ENCODE measurements around the gene VWA3A. TPM values are rescaled to one million over a fixed set of nuclear protein-coding genes. Genes with fewer than 3 reads are reported as not detected.

VWA3A gene
- total and polyA plus RNA-seq, 2 donors (not counting 3 experiments of a cell fraction or from before 2014, with no cell fraction given), result 0.12 to 0.84 TPM

DNA sequence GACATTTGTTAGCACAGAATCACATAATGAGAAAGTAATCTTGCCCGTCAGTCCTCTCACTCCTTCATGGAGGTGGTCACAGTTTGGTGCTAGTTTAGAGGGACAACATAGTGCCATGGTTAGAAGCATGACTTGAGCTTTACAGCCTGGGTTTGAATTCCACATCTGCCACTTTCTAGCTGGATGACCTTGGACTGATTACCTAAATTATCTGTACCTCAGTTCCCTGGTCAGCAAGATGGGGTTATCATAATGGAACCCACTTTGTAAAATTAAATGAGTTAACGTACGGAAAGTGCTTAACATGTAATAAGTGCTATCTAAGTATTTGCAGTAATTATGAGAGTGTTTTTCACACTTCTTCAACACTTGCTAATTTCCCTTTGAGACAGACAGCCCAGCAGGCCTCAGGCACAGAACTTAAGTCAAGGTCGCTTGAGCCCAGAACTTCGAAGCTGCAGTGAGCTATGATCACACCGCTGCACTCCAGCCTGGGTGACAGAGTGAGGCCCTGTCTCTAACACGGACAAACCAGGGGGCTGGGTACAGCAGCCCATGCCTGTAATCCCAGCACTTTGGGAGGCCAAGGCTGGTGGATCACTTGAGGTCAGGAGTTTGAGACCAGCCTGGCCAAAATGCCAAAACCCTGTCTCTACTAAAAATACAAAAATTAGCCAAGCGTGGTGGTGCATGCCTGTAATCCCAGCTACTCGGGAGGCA lies 7.1 kb downstream of the VWA3A start:
- H2AFZ ChIP-seq (ENCODE audit: low read depth, low read length), result no peak overlapping the region
- H3K9me1 ChIP-seq (replicated peaks; ENCODE audit: control insufficient read depth, extremely low read depth, insufficient read depth, low read length), result no peaks in the 10 kb centered on the region
- H3K4me1 ChIP-seq (ENCODE audit: control insufficient read depth, extremely low read depth, insufficient read depth, low read length), result no peaks in the 10 kb centered on the region
- TF ChIP-seq EZH2 (IDR thresholded peaks at IDR 0.05; ENCODE audit: borderline replicate concordance, low read depth, low read length, severe bottlenecking), result no peak
- TF ChIP-seq POLR2AphosphoS5 (IDR thresholded peaks at IDR 0.05; ENCODE audit: insufficient read depth, low read depth, low read length), result no peak
- TF ChIP-seq FOS (IDR thresholded peaks at IDR 0.05; ENCODE audit: borderline replicate concordance, insufficient read depth, low read length), result no peak
- no peak for TF ChIP-seq MYC (IDR thresholded peaks at IDR 0.05; ENCODE audit: low read depth, low read length)
- no peak for TF ChIP-seq JUN (IDR thresholded peaks at IDR 0.05; ENCODE audit: borderline replicate concordance, insufficient read depth, insufficient read length, low read depth)
- no peak for TF ChIP-seq POLR2A (IDR thresholded peaks at IDR 0.05; ENCODE audit: low read depth, low read length)
- TF ChIP-seq, protein P1, sequence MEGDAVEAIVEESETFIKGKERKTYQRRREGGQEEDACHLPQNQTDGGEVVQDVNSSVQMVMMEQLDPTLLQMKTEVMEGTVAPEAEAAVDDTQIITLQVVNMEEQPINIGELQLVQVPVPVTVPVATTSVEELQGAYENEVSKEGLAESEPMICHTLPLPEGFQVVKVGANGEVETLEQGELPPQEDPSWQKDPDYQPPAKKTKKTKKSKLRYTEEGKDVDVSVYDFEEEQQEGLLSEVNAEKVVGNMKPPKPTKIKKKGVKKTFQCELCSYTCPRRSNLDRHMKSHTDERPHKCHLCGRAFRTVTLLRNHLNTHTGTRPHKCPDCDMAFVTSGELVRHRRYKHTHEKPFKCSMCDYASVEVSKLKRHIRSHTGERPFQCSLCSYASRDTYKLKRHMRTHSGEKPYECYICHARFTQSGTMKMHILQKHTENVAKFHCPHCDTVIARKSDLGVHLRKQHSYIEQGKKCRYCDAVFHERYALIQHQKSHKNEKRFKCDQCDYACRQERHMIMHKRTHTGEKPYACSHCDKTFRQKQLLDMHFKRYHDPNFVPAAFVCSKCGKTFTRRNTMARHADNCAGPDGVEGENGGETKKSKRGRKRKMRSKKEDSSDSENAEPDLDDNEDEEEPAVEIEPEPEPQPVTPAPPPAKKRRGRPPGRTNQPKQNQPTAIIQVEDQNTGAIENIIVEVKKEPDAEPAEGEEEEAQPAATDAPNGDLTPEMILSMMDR (IDR thresholded peaks at IDR 0.05; ENCODE audit: extremely low read depth in 1 of 2, insufficient read depth in 1 of 2, low read depth in 1 of 2, low read length in 2 of 2), result no peak
- no peak for TF ChIP-seq GATA2 (IDR thresholded peaks at IDR 0.05; ENCODE audit: insufficient read depth, insufficient read length, low read depth, low read length)
- TF ChIP-seq, protein P2, sequence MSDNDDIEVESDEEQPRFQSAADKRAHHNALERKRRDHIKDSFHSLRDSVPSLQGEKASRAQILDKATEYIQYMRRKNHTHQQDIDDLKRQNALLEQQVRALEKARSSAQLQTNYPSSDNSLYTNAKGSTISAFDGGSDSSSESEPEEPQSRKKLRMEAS (IDR thresholded peaks at IDR 0.05; ENCODE audit: insufficient read depth, insufficient read length), result no peak
- H3K4me2 ChIP-seq (ENCODE audit: insufficient read depth, low read length), result no peak overlapping the region
- dilution Hi-C loops (cut with MboI; ENCODE audit: extremely low pct_ligation_motif_present, low sequenced_read_pairs), result no loop called here
- DNase-seq (ENCODE audit: low read depth, low spot score), result no peak
- H3K9ac ChIP-seq (replicated peaks; ENCODE audit: extremely low read depth, insufficient read depth, low read length), result no peak overlapping the region
- H3K27me3 ChIP-seq (ENCODE audit: control insufficient read depth in 2 of 2, insufficient read depth in 2 of 2, low read length in 2 of 2), result peaks cover 0 to 2% of the 10 kb centered on the region in 2 experiments
- H3K4me3 ChIP-seq (replicated peaks in 1 of 3; ENCODE audit: insufficient read depth in 1 of 3, low read depth in 1 of 3, low read length in 3 of 3), result no peak overlapping the region
- no TSS peak for BruUV-seq (replicated peaks)
- H3K36me3 ChIP-seq (ENCODE audit: control insufficient read depth in 2 of 2, extremely low read depth in 1 of 2, insufficient read depth in 2 of 2, low read length in 2 of 2), result no peaks in the 10 kb centered on the region
- H4K20me1 ChIP-seq (replicated peaks; ENCODE audit: control insufficient read depth, extremely low read depth, insufficient read depth, low read length), result no peaks in the 10 kb centered on the region
- no peak for FAIRE-seq
- no peak overlapping the region for H3K27ac ChIP-seq (ENCODE audit: insufficient read depth, low read depth, low read length)
- intact Hi-C loops (cut with micrococcal nuclease), result loop anchor here (1.0 kb wide), 3 partner anchors 89 to 146 kb away; partner anchors contain the start of genes PDZD9 and UQCRC2
- no peaks in the 10 kb centered on the region for H3K9me3 ChIP-seq (replicated peaks; ENCODE audit: control insufficient read depth, insufficient read depth, low read length)
- no peaks in the 10 kb centered on the region for H3K79me2 ChIP-seq (ENCODE audit: control insufficient read depth, insufficient read depth, low read length)
- POLR2A ChIA-PET, result interaction anchor here (1.2 kb wide), 1 partner anchor 99 kb away, joined by 3 read pairs; no protein-coding TSS in a partner anchor
- CTCF ChIA-PET, result interaction anchor here (0.7 to 5.5 kb wide), 37 partner anchors 9 to 153 kb away, joined by 3 to 100 read pairs (median 5); partner anchors contain the start of genes MOSMO, PDZD9 and UQCRC2

Measured in endothelial cell of umbilical vein (primary cell).